A549 (cell line): ENCODE measurements around the gene FER1L5. TPM values are rescaled to one million over a fixed set of nuclear protein-coding genes. Genes with fewer than 3 reads are reported as not detected.

Experiments used
- ATAC-seq, 2 experiments: fragments of 200-7000 bp in 1 of 2; fragments of >200 bp in 1 of 2; cut with Nextera tagmentation in 1 of 2; cut with Tn5 transposase in 1 of 2; 3 replicates each; pipeline versions ENCODE4 v1.8.0 to v1.9.1; 2018 to 2020; ENCODE audit warnings: mild to moderate bottlenecking in 1 of 2, moderate library complexity in 1 of 2
- CTCF ChIA-PET: fragments of 300-600 bp; sonication (Branson Sonifier 250); formaldehyde crosslinking; extraction: SDS; loops from one replicate; lab custom pipeline; 2021; ENCODE audit warnings: antibody characterized with exemption, inconsistent platforms; lab: Yijun Ruan, JAX
- POLR2A ChIA-PET: fragments of 350-600 bp; formaldehyde crosslinking; extraction: SDS; loops from one replicate; lab custom pipeline; 2021; ENCODE audit warnings: antibody characterized with exemption, inconsistent platforms; lab: Yijun Ruan, JAX
- DNase-seq, 2 experiments: peaks; one replicate each; pipeline versions ENCODE4 v3.0.0 to v3.0.0-alpha.2; 2011 to 2016; ENCODE audit warnings: low read depth in 1 of 2, low spot score in 1 of 2
- FAIRE-seq: peaks from 2 replicates; lab custom pipeline; 2011; peaks lifted over from hg19 to GRCh38; lab: Jason Lieb, UNC
- H3K27ac ChIP-seq, 2 experiments: fragments of >200 bp; sonication (Bioruptor Twin); formaldehyde crosslinking; 3 replicates each; pipeline ENCODE4 v1.5.1; 2016 to 2017
- H3K4me1 ChIP-seq: fragments of >200 bp; sonication (Bioruptor Twin); formaldehyde crosslinking; 3 replicates; pipeline ENCODE4 v1.6.1; 2016
- H3K4me2 ChIP-seq: fragments of >200 bp; sonication (Bioruptor Twin); formaldehyde crosslinking; 3 replicates; pipeline ENCODE4 v1.6.1; 2016
- H3K4me3 ChIP-seq: fragments of >200 bp; sonication (Bioruptor Twin); formaldehyde crosslinking; 3 replicates; pipeline ENCODE4 v1.5.1; 2016
- H3K9me3 ChIP-seq: fragments of >200 bp; sonication (Bioruptor Twin); formaldehyde crosslinking; 3 replicates; pipeline ENCODE4 v1.6.1; 2016
- ATOH8 ChIP-seq: fragments of 250-450 bp; sonication (Bioruptor Pico); IDR thresholded peaks from 2 replicates; pipeline ENCODE4 v1.5.0; 2020; ENCODE audit warnings: low read depth, mild to moderate bottlenecking, moderate library complexity
- EHMT2 ChIP-seq: fragments of 200-600 bp; sonication (generic); IDR thresholded peaks from 2 replicates; pipeline ENCODE4 v1.6.1; 2016; ENCODE audit warnings: antibody characterized with exemption, low read depth, mild to moderate bottlenecking, moderate library complexity
- FOSB ChIP-seq: fragments of 250-450 bp; sonication (Bioruptor Pico); IDR thresholded peaks from 2 replicates; pipeline ENCODE4 v1.5.0; 2020; ENCODE audit warnings: mild to moderate bottlenecking, moderate library complexity
- MAFK ChIP-seq: fragments of 450-650 bp; IDR thresholded peaks from 2 replicates; pipeline ENCODE4 v1.6.1; 2014; ENCODE audit not compliant: partially characterized antibody
- MYC ChIP-seq: IDR thresholded peaks from 2 replicates; pipeline ENCODE4 v1.6.1; 2012; ENCODE audit warnings: mild to moderate bottlenecking, inconsistent platforms, low read length, improper control_type of control experiment, borderline replicate concordance
- RAD21 ChIP-seq, 2 experiments: fragments of >200 bp in 1 of 2; sonication (Bioruptor Twin) in 1 of 2; formaldehyde crosslinking in 1 of 2; IDR thresholded peaks in 1 of 2; conservative IDR thresholded peaks in 1 of 2; 2 replicates in 1 of 2; 3 replicates in 1 of 2; pipeline ENCODE4 v1.6.1; 2012 to 2018; ENCODE audit warnings: inconsistent platforms in 1 of 2
- RARB ChIP-seq: fragments of 250-450 bp; sonication (Bioruptor Pico); IDR thresholded peaks from 2 replicates; pipeline ENCODE4 v1.8.0; 2021; ENCODE audit warnings: mild to moderate bottlenecking, moderate library complexity
- RCOR1 ChIP-seq: fragments of 150-350 bp; IDR thresholded peaks from 2 replicates; pipeline ENCODE4 v1.6.1; 2014; ENCODE audit warnings: antibody characterized with exemption, low read length, low read depth
- SMC3 ChIP-seq: fragments of >200 bp; sonication (Bioruptor Twin); formaldehyde crosslinking; IDR thresholded peaks from 3 replicates; pipeline ENCODE4 v1.6.1; 2018; ENCODE audit warnings: inconsistent platforms
- TFCP2L1 ChIP-seq: fragments of 250-450 bp; sonication (Bioruptor Pico); IDR thresholded peaks from 2 replicates; pipeline ENCODE4 v1.5.0; 2021; ENCODE audit warnings: mild to moderate bottlenecking
- ZFP36 ChIP-seq: fragments of 450-650 bp; IDR thresholded peaks from 2 replicates; pipeline ENCODE4 v1.6.1; 2014; ENCODE audit warnings: borderline replicate concordance; ENCODE audit not compliant: partially characterized antibody
- WGBS: methylation state at CpG from one replicate; pipeline ENCODE4 v1.1.6; 2017; ENCODE audit errors: missing lambda C conversion rate; 5-methylcytosine and 5-hydroxymethylcytosine counted together
- polyA plus RNA-seq, 4 experiments: library from polyadenylated mRNA; depleted of rRNA in 3 of 4; stranded (reverse); fragments of >200 nt; fragmentation: RNase III in 1 of 4; extraction: RNeasy Plus Mini Kit Qiagen cat#74134 plus additional on column Dnase treatment in 1 of 4; gene quantifications; 2 replicates in 3 of 4; 3 replicates in 1 of 4; pipeline ENCODE4 v1.2.3, GENCODE V29; 2011 to 2017
- TF ChIP-seq, protein P1 (sequence below): fragments of 450-650 bp; IDR thresholded peaks from 2 replicates; pipeline ENCODE4 v1.6.1; 2014; ENCODE audit warnings: antibody characterized with exemption

The FER1L5 gene
- polyA plus RNA-seq, 2 of the 4 experiments (the other 2 are of a cell fraction), result 0.01 TPM; not detected in 1

DNA sequence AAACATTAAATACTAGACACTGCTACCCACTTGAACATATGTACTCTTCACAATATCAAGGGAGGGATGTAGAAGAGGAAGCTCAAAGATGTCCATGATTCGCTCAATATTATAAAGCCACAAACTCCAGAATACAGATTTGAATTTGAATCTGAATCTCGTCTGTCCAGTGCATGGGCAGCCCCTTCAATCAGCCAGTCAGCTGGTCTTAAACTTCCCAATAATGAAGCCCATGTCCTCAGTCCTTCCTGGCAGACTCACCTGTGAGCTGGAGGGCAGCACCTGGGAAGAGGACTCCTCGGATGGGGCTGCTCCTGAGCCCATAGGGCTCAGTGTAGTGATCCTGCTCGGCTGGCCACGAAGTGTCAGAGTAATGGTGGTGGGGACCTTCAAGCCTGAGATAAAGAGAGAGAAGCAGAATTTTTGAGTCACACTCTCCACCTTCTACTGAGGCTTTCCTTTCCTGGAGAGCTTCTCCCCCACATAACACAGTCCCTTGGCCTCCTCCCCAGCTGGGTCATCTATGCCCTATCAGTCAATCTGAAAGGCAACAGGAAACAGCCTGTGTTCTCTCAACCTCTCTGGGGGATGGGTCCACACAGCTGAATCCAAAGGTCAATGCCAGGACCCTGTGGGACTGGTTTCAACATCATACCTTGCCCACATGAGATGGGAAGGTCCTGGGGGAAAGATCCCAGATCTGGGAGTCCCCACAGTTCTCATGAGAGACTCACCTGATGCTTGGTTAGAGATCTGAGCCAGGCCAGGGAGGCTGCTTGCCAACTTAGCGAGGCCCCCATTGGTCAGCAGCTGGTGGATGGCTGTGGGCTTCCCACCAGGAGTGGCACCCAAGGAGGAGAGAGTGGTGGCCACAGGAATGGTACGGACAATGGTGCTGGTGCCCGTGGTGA lies 40.9 kb upstream of the FER1L5 start (continued):
- no peak for TF ChIP-seq RARB
- TF ChIP-seq RCOR1, result no peak
- TF ChIP-seq MAFK, result no peak
- TF ChIP-seq SMC3, result no peak
- no peak for TF ChIP-seq EHMT2
- TF ChIP-seq FOSB (CRISPR knock-in tag), result no peak
- TF ChIP-seq, protein P1, sequence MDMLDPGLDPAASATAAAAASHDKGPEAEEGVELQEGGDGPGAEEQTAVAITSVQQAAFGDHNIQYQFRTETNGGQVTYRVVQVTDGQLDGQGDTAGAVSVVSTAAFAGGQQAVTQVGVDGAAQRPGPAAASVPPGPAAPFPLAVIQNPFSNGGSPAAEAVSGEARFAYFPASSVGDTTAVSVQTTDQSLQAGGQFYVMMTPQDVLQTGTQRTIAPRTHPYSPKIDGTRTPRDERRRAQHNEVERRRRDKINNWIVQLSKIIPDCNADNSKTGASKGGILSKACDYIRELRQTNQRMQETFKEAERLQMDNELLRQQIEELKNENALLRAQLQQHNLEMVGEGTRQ, result no peak

DNA sequence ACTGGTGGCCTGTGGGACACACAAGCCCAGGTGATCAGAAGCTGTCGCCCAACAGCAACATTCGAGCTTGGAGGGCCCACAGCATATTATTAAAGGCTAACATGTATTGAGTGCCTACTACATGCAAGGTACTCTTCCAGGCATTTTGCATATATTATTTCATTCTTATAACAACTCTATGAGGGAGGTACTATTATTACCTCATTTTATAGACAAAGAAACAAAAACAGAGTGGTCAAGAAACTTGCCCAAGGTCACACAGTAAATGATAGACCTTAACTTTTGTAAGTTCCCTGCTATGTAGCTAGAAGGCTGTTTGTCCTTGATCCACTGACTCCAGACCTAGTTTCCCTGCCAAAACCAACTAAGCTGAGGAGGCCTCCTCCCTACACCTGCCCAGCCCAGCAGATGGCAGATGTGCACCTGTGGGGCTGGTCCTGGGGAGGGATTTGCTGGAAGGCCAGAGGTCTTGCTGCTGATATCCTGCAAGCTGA lies 40.2 kb upstream of the FER1L5 start:
- Histone ChIP-seq H3K4me2 (no peak overlapping the region), H3K4me3 (no peak overlapping the region), H3K4me1 (peaks cover 13% of the 10 kb centered on the region; the same call in 2 of the 3 replicates)
- no peak for ATAC-seq
- no peak for FAIRE-seq
- POLR2A ChIA-PET, result no interaction called here
- WGBS, result 86% methylated on average over 2 of the region's 2 CpGs
- CTCF ChIA-PET, result interaction anchor here (1.3 to 2.7 kb wide), 2 partner anchors 52 to 349 kb away, joined by 3 to 10 read pairs; no protein-coding TSS in a partner anchor
- TF ChIP-seq TFCP2L1 (CRISPR knock-in tag) (no peak), MYC (no peak), RAD21 (conservative IDR thresholded peaks at IDR 0.05 in 1 of 2, IDR thresholded peaks at IDR 0.05 in 1 of 2) (0 out of 5 replicates have a peak, but pooled peaks of 1 of the 2 experiments have one; percentile 12), ZFP36 (no peak)
- TF ChIP-seq, all 56 proteins: peak for 1
- no peaks in the 10 kb centered on the region for H3K9me3 ChIP-seq
- peak in 1 of 2 experiments; percentile 23 for DNase-seq
- H3K27ac ChIP-seq, result no peak overlapping the region

GRCh38 chr2:96604104-96604503 lies 38.5 kb upstream of the FER1L5 start:
- peak; percentile 83 to 85 for ATAC-seq

More at GRCh38 chr2:96604104-96604503, 38.5 kb upstream of the FER1L5 start:
- WGBS, result 95% methylated on average over 2 of the region's 2 CpGs
- H3K9me3 ChIP-seq, result no peaks in the 10 kb centered on the region
- TF ChIP-seq RAD21 (conservative IDR thresholded peaks at IDR 0.05 in 1 of 2, IDR thresholded peaks at IDR 0.05 in 1 of 2) (peak in 1 of 2 experiments; percentile 27; a peak in 1 of 5 replicates), ATOH8 (CRISPR knock-in tag) (no peak)
- peak overlapping the region in 1 of 2 experiments; percentile 30; a peak in 1 of 6 replicates for H3K27ac ChIP-seq
- H3K4me2 ChIP-seq, result no peak overlapping the region
- DNase-seq (peak; percentile 27 to 47), FAIRE-seq (no peak)
- H3K4me3 ChIP-seq, result no peak overlapping the region
- POLR2A ChIA-PET, result interaction anchor here (1.5 kb wide), 1 partner anchor 34 kb away, joined by 3 read pairs; no protein-coding TSS in a partner anchor
- CTCF ChIA-PET, result interaction anchor here (0.6 to 2.3 kb wide), 8 partner anchors 9 to 196 kb away, joined by 3 to 11 read pairs (median 4); no protein-coding TSS in a partner anchor
- H3K4me1 ChIP-seq, result peaks cover 30% of the 10 kb centered on the region
